HG03469 (cell line): ENCODE measurements around the gene RIN2.

Source experiments
- ATAC-seq: cut with Tn5 transposase; IDR thresholded peaks from one replicate; pipeline ENCODE4 v1.9.1; 2021; ENCODE audit warnings: mild to moderate bottlenecking, moderate library complexity, moderate number of reproducible peaks; ENCODE audit not compliant: unreplicated experiment

RIN2 gene

GRCh38 chr20:19758133-19758500, at the start of gene RIN2:
Gene RIN2, plus strand, starts transcription at chr20:19758258. Its CDS starts 131,344 bp downstream, at chr20:19889602.
- no peak for ATAC-seq

- no peak for ATAC-seq
Observed at GRCh38 chr20:19709635-19710335, 48.3 kb upstream of the RIN2 start.

- ATAC-seq = no peak
Observed at GRCh38 chr20:19710336-19711120, 47.5 kb upstream of the RIN2 start.

- ATAC-seq = no peak
Observed at GRCh38 chr20:19711126-19711525, 46.9 kb upstream of the RIN2 start.

GRCh38 chr20:19712721-19713260, 45.3 kb upstream of the RIN2 start:
- ATAC-seq = no peak

- ATAC-seq = no peak
Observed at GRCh38 chr20:19713822-19714578, 44.1 kb upstream of the RIN2 start.

- ATAC-seq = no peak
Observed at GRCh38 chr20:19714579-19714840, 43.5 kb upstream of the RIN2 start.

GRCh38 chr20:19715986-19716385, 42.1 kb upstream of the RIN2 start:
- no peak for ATAC-seq

- ATAC-seq = no peak
Observed at GRCh38 chr20:19718880-19719279, 39.2 kb upstream of the RIN2 start.

GRCh38 chr20:19720991-19721390, 37.1 kb upstream of the RIN2 start:
- ATAC-seq = no peak

- ATAC-seq = no peak
Observed at GRCh38 chr20:19723051-19723450, 35.0 kb upstream of the RIN2 start.

GRCh38 chr20:19723813-19724430, 34.1 kb upstream of the RIN2 start:
- ATAC-seq = no peak

GRCh38 chr20:19725373-19725772, 32.7 kb upstream of the RIN2 start:
- ATAC-seq = no peak

GRCh38 chr20:19725814-19726525, 32.1 kb upstream of the RIN2 start:
- ATAC-seq = no peak

GRCh38 chr20:19727251-19727847, 30.7 kb upstream of the RIN2 start:
- ATAC-seq = no peak

- ATAC-seq = no peak
Observed at GRCh38 chr20:19729672-19730071, 28.4 kb upstream of the RIN2 start.

GRCh38 chr20:19730706-19731105, 27.4 kb upstream of the RIN2 start:
- no peak for ATAC-seq

- no peak for ATAC-seq
Observed at GRCh38 chr20:19734811-19735210, 23.2 kb upstream of the RIN2 start.

- ATAC-seq = no peak
Observed at GRCh38 chr20:19735446-19735845, 22.6 kb upstream of the RIN2 start.

- ATAC-seq = no peak
Observed at GRCh38 chr20:19737025-19737424, 21.0 kb upstream of the RIN2 start.
